ENCODE results near the gene NPY2R.

- no peak for TF ChIP-seq EZH2 (IDR thresholded peaks at IDR 0.05; ENCODE audit: borderline replicate concordance, low read depth, low read length, poor library complexity, severe bottlenecking)
- TF ChIP-seq, protein P1, sequence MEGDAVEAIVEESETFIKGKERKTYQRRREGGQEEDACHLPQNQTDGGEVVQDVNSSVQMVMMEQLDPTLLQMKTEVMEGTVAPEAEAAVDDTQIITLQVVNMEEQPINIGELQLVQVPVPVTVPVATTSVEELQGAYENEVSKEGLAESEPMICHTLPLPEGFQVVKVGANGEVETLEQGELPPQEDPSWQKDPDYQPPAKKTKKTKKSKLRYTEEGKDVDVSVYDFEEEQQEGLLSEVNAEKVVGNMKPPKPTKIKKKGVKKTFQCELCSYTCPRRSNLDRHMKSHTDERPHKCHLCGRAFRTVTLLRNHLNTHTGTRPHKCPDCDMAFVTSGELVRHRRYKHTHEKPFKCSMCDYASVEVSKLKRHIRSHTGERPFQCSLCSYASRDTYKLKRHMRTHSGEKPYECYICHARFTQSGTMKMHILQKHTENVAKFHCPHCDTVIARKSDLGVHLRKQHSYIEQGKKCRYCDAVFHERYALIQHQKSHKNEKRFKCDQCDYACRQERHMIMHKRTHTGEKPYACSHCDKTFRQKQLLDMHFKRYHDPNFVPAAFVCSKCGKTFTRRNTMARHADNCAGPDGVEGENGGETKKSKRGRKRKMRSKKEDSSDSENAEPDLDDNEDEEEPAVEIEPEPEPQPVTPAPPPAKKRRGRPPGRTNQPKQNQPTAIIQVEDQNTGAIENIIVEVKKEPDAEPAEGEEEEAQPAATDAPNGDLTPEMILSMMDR (conservative IDR thresholded peaks at IDR 0.05; ENCODE audit: low read depth, low read length) = no peak
These were observed 43.7 kb upstream of the NPY2R start for GRCh38 chr4:155164718-155165117.

Data from A673 (cell line).